MCF 10A (cell line): Measurements from ENCODE around the gene ANAPC4. TPM values are rescaled to one million over a fixed set of nuclear protein-coding genes. Genes with fewer than 3 reads are reported as not detected.
A peak's percentile ranks its signal among the peaks of the same experiment; 100 is the strongest.

ENCODE experiments used
- BruUV-seq: library from RNA; stranded (reverse); fragments of 400-500 nt; replicated peaks from 2 replicates; lab custom pipeline; 2021; lab: Mats Ljungman, UMichigan
- CTCF ChIA-PET: fragments of 300-600 bp; sonication (Branson Sonifier 250); formaldehyde crosslinking; extraction: SDS; loops from one replicate; lab custom pipeline; 2021; ENCODE audit warnings: antibody characterized with exemption, inconsistent platforms; lab: Yijun Ruan, JAX
- POLR2A ChIA-PET: fragments of 300-600, 350-650 bp; sonication (Branson Sonifier 250); formaldehyde crosslinking; extraction: SDS; loops from one replicate; lab custom pipeline; 2020; ENCODE audit warnings: antibody characterized with exemption, inconsistent platforms; lab: Yijun Ruan, JAX
- DNase-seq: peaks from one replicate; pipeline ENCODE4 v3.0.0-alpha.2; 2018; ENCODE audit not compliant: unreplicated experiment
- H3K27ac Mint-ChIP-seq: one replicate; pipeline ENCODE4 v1.8.0; 2022; ENCODE audit warnings: mild to moderate bottlenecking, low read depth, mixed read lengths; ENCODE audit not compliant: unreplicated experiment
- H3K27me3 Mint-ChIP-seq: one replicate; pipeline ENCODE4 v1.8.0; 2022; ENCODE audit warnings: mixed read lengths; ENCODE audit not compliant: insufficient read depth, unreplicated experiment
- H3K36me3 Mint-ChIP-seq: one replicate; pipeline ENCODE4 v1.8.0; 2022; ENCODE audit warnings: mild to moderate bottlenecking, moderate library complexity, mixed read lengths; ENCODE audit not compliant: insufficient read depth, unreplicated experiment
- H3K4me1 Mint-ChIP-seq: one replicate; pipeline ENCODE4 v1.8.0; 2022; ENCODE audit warnings: mixed read lengths; ENCODE audit not compliant: insufficient read depth, unreplicated experiment
- H3K4me3 Mint-ChIP-seq: one replicate; pipeline ENCODE4 v1.8.0; 2022; ENCODE audit warnings: mild to moderate bottlenecking, moderate library complexity, mixed read lengths; ENCODE audit not compliant: unreplicated experiment
- H3K9me3 Mint-ChIP-seq: one replicate; pipeline ENCODE4 v1.8.0; 2022; ENCODE audit warnings: mixed read lengths; ENCODE audit not compliant: unreplicated experiment
- intact Hi-C: fragments of 100-400 bp; cut with micrococcal nuclease; formaldehyde crosslinking; loops from 2 replicates; pipeline ENCODE4 v1.14.1; 2022
- total RNA-seq: library from RNA; stranded (reverse); gene quantifications from 2 replicates; pipeline ENCODE4 v1.2.3, GENCODE V29; 2022
- TF ChIP-seq, protein P1 (sequence below): fragments of 200-600 bp; IDR thresholded peaks from one replicate; pipeline ENCODE4 v1.8.0; 2022; ENCODE audit warnings: antibody characterized with exemption, mild to moderate bottlenecking; ENCODE audit not compliant: unreplicated experiment

The ANAPC4 gene
- total RNA-seq, 1 experiment from 2014 or later: 20.8 TPM

DNA sequence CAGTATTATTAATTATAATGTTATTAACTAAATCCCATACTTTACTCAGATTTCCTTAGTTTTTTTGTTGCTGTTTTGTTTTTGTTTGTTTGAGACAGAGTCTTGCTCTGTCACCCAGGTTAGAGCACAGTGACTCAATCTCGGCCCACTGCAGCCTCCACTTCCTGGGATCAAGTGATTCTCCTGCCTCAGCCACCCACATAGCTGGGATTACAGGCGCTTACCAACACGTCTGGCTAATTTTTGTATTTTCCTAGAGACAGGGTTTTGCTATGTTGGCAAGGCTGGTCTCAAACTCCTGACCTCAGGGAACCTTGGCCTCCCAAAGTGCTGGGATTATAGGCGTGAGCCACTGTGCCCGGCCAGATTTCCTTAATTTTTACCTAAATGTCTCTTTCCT, 72.2 kb downstream of the ANAPC4 start:
- no peaks in the 10 kb centered on the region for H3K9me3 Mint-ChIP-seq
- intact Hi-C loops: no loop called here
- no peaks in the 10 kb centered on the region for H3K27me3 Mint-ChIP-seq
- H3K27ac Mint-ChIP-seq: no peak overlapping the region
- no peaks in the 10 kb centered on the region for H3K4me1 Mint-ChIP-seq
- TF ChIP-seq, protein P1, sequence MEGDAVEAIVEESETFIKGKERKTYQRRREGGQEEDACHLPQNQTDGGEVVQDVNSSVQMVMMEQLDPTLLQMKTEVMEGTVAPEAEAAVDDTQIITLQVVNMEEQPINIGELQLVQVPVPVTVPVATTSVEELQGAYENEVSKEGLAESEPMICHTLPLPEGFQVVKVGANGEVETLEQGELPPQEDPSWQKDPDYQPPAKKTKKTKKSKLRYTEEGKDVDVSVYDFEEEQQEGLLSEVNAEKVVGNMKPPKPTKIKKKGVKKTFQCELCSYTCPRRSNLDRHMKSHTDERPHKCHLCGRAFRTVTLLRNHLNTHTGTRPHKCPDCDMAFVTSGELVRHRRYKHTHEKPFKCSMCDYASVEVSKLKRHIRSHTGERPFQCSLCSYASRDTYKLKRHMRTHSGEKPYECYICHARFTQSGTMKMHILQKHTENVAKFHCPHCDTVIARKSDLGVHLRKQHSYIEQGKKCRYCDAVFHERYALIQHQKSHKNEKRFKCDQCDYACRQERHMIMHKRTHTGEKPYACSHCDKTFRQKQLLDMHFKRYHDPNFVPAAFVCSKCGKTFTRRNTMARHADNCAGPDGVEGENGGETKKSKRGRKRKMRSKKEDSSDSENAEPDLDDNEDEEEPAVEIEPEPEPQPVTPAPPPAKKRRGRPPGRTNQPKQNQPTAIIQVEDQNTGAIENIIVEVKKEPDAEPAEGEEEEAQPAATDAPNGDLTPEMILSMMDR: no peak
- ChIA-PET POLR2A (interaction anchor here (0.6 to 1.0 kb wide), 2 partner anchors 125 to 319 kb away, joined by 3 read pairs; no protein-coding TSS in a partner anchor), CTCF (interaction anchor here (0.7 to 10.8 kb wide), 4 partner anchors 8 to 320 kb away, joined by 3 to 309 read pairs (median 6); no protein-coding TSS in a partner anchor)
- DNase-seq: peak; percentile 38
- no peaks in the 10 kb centered on the region for H3K36me3 Mint-ChIP-seq
- no TSS peak for BruUV-seq
- no peak overlapping the region for H3K4me3 Mint-ChIP-seq

DNA sequence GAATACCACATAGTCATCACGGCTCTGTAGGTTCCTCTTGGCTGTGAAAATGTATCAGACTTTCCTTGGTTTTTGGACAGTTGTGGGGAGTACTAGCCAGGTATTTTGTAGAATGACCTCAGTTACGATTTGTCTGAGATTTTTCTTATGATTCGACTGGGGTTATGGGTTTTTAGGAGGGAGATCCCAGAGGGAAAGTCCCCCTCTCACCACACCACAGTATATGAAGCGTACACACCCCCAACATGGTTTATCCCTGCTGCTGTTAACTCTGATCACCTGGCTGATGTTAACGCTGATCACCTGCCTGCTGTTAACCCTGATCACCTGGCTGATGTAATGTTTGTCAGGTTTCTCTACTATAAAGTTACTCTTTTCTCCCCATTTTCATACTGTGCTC, 72.6 kb downstream of the ANAPC4 start:
- BruUV-seq: no TSS peak
- no peaks in the 10 kb centered on the region for H3K4me1 Mint-ChIP-seq
- H3K36me3 Mint-ChIP-seq: no peaks in the 10 kb centered on the region
- TF ChIP-seq, protein P1: no peak
- H3K9me3 Mint-ChIP-seq: no peaks in the 10 kb centered on the region
- H3K4me3 Mint-ChIP-seq: no peak overlapping the region
- no peaks in the 10 kb centered on the region for H3K27me3 Mint-ChIP-seq
- no peak for DNase-seq
- intact Hi-C loops: no loop called here
- ChIA-PET CTCF (interaction anchor here (0.7 to 1.0 kb wide), 2 partner anchors 9 to 653 kb away, joined by 3 to 5 read pairs; no protein-coding TSS in a partner anchor), POLR2A (no interaction called here)
- H3K27ac Mint-ChIP-seq: no peak overlapping the region

DNA sequence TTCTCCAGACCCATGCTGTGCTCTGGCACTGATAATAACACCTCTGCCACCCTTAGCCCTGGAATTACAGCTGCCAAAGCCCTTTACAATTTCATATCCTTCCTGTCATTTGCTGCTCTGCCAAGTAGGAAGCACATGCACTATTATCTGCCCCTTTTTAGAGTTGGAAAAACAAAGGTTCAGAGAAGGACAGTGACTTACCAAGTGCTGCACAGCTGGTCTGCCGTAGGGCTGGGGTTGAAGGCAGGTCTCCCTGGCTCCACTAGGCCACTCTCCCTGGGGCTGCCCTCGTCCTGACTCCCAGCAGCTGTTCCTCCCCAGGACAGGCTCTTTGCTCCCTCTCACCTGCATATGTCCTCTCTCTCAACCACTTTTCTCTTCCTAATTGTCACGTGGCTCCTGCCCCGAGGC, 73.4 kb downstream of the ANAPC4 start:
- Mint-ChIP-seq H3K27me3 (no peaks in the 10 kb centered on the region), H3K9me3 (no peaks in the 10 kb centered on the region), H3K27ac (peak overlapping the region; percentile 82), H3K4me1 (no peaks in the 10 kb centered on the region), H3K4me3 (no peak overlapping the region), H3K36me3 (no peaks in the 10 kb centered on the region)
- POLR2A ChIA-PET: no interaction called here
- BruUV-seq: no TSS peak
- CTCF ChIA-PET: interaction anchor here (0.7 to 1.0 kb wide), 2 partner anchors 10 to 654 kb away, joined by 3 to 5 read pairs; no protein-coding TSS in a partner anchor
- TF ChIP-seq, protein P1: no peak
- DNase-seq: no peak
- intact Hi-C loops: no loop called here

DNA sequence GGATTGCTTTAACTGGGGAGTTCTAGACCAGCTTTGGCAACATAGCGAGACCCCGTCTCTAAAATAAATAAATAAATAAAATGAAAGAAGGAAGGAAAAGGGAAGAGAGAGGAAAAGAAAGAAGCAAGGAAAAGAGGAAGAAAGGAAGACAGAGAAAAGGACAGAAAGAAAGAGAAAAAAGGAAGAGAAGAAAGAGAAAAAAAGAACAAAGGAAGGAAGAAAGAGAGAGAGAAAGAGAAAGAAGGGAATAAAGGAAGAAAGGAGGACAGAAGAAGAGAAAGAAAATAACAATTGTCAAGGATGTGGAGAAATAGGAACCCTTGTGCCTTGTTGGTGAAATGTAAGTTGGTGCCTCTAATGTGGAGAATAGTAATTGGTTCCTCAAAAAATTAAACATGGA, 74.6 kb downstream of the ANAPC4 start:
- ChIA-PET POLR2A (no interaction called here), CTCF (interaction anchor here (1.0 to 1.2 kb wide), 2 partner anchors 12 to 316 kb away, joined by 3 to 4 read pairs; no protein-coding TSS in a partner anchor)
- intact Hi-C loops: no loop called here
- Mint-ChIP-seq H3K36me3 (no peaks in the 10 kb centered on the region), H3K27ac (no peak overlapping the region), H3K9me3 (peaks cover 9% of the 10 kb centered on the region), H3K4me3 (no peak overlapping the region), H3K4me1 (peaks cover 6% of the 10 kb centered on the region), H3K27me3 (no peaks in the 10 kb centered on the region)
- no peak for DNase-seq
- TF ChIP-seq, protein P1: no peak
- BruUV-seq: no TSS peak
